Measurements from ENCODE around the gene FILIP1L. TPM values are rescaled to one million over a fixed set of nuclear protein-coding genes. Genes with fewer than 3 reads are reported as not detected.
A peak's percentile ranks its signal among the peaks of the same experiment; 100 is the strongest.
"Not testable (repeated sequence)": the region's sequence is repeated elsewhere in the genome, so short reads cannot be mapped to it uniquely, and the experiment has no call there.

Gene FILIP1L
- polyA plus RNA-seq, 1 donor (not counting 4 experiments of a cell fraction or from before 2014, with no cell fraction given), result 14.7 TPM

GRCh38 chr3:99843590-99844258 lies 270.6 kb downstream of the FILIP1L start:
- Histone ChIP-seq H3K9ac (ENCODE audit: control insufficient read depth, extremely low read depth, insufficient read depth, low read length) (no peak overlapping the region), H4K20me1 (ENCODE audit: control insufficient read depth, extremely low read depth, insufficient read depth, low read length) (no peaks in the 10 kb centered on the region), H3K4me3 (ENCODE audit: control insufficient read depth in 2 of 3, extremely low read depth in 1 of 3, insufficient read depth in 2 of 3, low read depth in 1 of 3, low read length in 3 of 3) (no peak overlapping the region), H3K36me3 (ENCODE audit: control insufficient read depth in 2 of 2, extremely low read depth in 1 of 2, insufficient read depth in 2 of 2, low read length in 2 of 2) (peaks cover 0 to 2% of the 10 kb centered on the region in 2 experiments), H3K9me1 (ENCODE audit: control insufficient read depth, extremely low read depth, insufficient read depth, low read length) (no peaks in the 10 kb centered on the region), H3K27ac (ENCODE audit: control insufficient read depth, insufficient read depth, low read length) (no peak overlapping the region), H3K27me3 (ENCODE audit: control insufficient read depth, extremely low read depth, insufficient read depth, low read length) (no peaks in the 10 kb centered on the region), H3K79me2 (ENCODE audit: control insufficient read depth, insufficient read depth, low read length) (peaks cover 21% of the 10 kb centered on the region), H3K4me1 (ENCODE audit: control insufficient read depth, extremely low read depth, insufficient read depth, low read length) (peaks cover 10% of the 10 kb centered on the region), H2AFZ (ENCODE audit: control insufficient read depth, low read length) (no peak overlapping the region), H3K4me2 (ENCODE audit: control insufficient read depth, extremely low read depth, insufficient read depth, low read depth, low read length) (no peak overlapping the region), H3K9me3 (ENCODE audit: control insufficient read depth, low read depth, low read length) (no peaks in the 10 kb centered on the region)
- DNase-seq (ENCODE audit: low read depth, low spot score) (no peak), FAIRE-seq (no peak)
- no peak for TF ChIP-seq EZH2 (IDR thresholded peaks at IDR 0.05; ENCODE audit: low read length)
- no peak for TF ChIP-seq CTCF (optimal IDR thresholded peaks at IDR 0.05 in 1 of 3, IDR thresholded peaks at IDR 0.05 in 1 of 3, conservative IDR thresholded peaks at IDR 0.05 in 1 of 3; ENCODE audit: extremely low read depth in 1 of 3, insufficient read depth in 2 of 3, low read length in 3 of 3)
- dilution Hi-C loops (cut with MboI; ENCODE audit: extremely low pct_ligation_motif_present, low sequenced_read_pairs), result no loop called here

GRCh38 chr3:99842826-99843589 lies 271.3 kb downstream of the FILIP1L start:
- Histone ChIP-seq H4K20me1 (ENCODE audit: control insufficient read depth, extremely low read depth, insufficient read depth, low read length) (no peaks in the 10 kb centered on the region), H3K27ac (ENCODE audit: control insufficient read depth, insufficient read depth, low read length) (no peak overlapping the region), H2AFZ (ENCODE audit: control insufficient read depth, low read length) (no peak overlapping the region), H3K9me1 (ENCODE audit: control insufficient read depth, extremely low read depth, insufficient read depth, low read length) (no peaks in the 10 kb centered on the region), H3K9ac (ENCODE audit: control insufficient read depth, extremely low read depth, insufficient read depth, low read length) (no peak overlapping the region), H3K79me2 (ENCODE audit: control insufficient read depth, insufficient read depth, low read length) (peaks cover 14% of the 10 kb centered on the region), H3K4me2 (ENCODE audit: control insufficient read depth, extremely low read depth, insufficient read depth, low read depth, low read length) (no peak overlapping the region), H3K4me1 (ENCODE audit: control insufficient read depth, extremely low read depth, insufficient read depth, low read length) (peaks cover 10% of the 10 kb centered on the region), H3K27me3 (ENCODE audit: control insufficient read depth, extremely low read depth, insufficient read depth, low read length) (no peaks in the 10 kb centered on the region), H3K9me3 (ENCODE audit: control insufficient read depth, low read depth, low read length) (no peaks in the 10 kb centered on the region), H3K36me3 (ENCODE audit: control insufficient read depth in 2 of 2, extremely low read depth in 1 of 2, insufficient read depth in 2 of 2, low read length in 2 of 2) (no peaks in the 10 kb centered on the region), H3K4me3 (ENCODE audit: control insufficient read depth in 2 of 3, extremely low read depth in 1 of 3, insufficient read depth in 2 of 3, low read depth in 1 of 3, low read length in 3 of 3) (no peak overlapping the region)
- DNase-seq (ENCODE audit: low read depth, low spot score) (no peak), FAIRE-seq (peak; percentile 26)
- dilution Hi-C loops (cut with MboI; ENCODE audit: extremely low pct_ligation_motif_present, low sequenced_read_pairs), result no loop called here
- TF ChIP-seq EZH2 (IDR thresholded peaks at IDR 0.05; ENCODE audit: low read length) (no peak), CTCF (optimal IDR thresholded peaks at IDR 0.05 in 1 of 3, IDR thresholded peaks at IDR 0.05 in 1 of 3, conservative IDR thresholded peaks at IDR 0.05 in 1 of 3; ENCODE audit: extremely low read depth in 1 of 3, insufficient read depth in 2 of 3, low read length in 3 of 3) (peak in 2 of 3 experiments; percentile 35 to 51)

GRCh38 chr3:99841949-99842348 lies 272.4 kb downstream of the FILIP1L start:
- H3K9me1 ChIP-seq (ENCODE audit: control insufficient read depth, extremely low read depth, insufficient read depth, low read length); H3K4me2 ChIP-seq (ENCODE audit: control insufficient read depth, extremely low read depth, insufficient read depth, low read depth, low read length); H3K9me3 ChIP-seq (ENCODE audit: control insufficient read depth, low read depth, low read length); H3K4me3 ChIP-seq (ENCODE audit: control insufficient read depth in 2 of 3, extremely low read depth in 1 of 3, insufficient read depth in 2 of 3, low read depth in 1 of 3, low read length in 3 of 3); DNase-seq (ENCODE audit: low read depth, low spot score); dilution Hi-C loops (cut with MboI; ENCODE audit: extremely low pct_ligation_motif_present, low sequenced_read_pairs); H2AFZ ChIP-seq (ENCODE audit: control insufficient read depth, low read length); H3K9ac ChIP-seq (ENCODE audit: control insufficient read depth, extremely low read depth, insufficient read depth, low read length); H3K27me3 ChIP-seq (ENCODE audit: control insufficient read depth, extremely low read depth, insufficient read depth, low read length); FAIRE-seq; H3K4me1 ChIP-seq (ENCODE audit: control insufficient read depth, extremely low read depth, insufficient read depth, low read length); H3K36me3 ChIP-seq (ENCODE audit: control insufficient read depth in 2 of 2, extremely low read depth in 1 of 2, insufficient read depth in 2 of 2, low read length in 2 of 2); H3K27ac ChIP-seq (ENCODE audit: control insufficient read depth, insufficient read depth, low read length); H4K20me1 ChIP-seq (ENCODE audit: control insufficient read depth, extremely low read depth, insufficient read depth, low read length): not testable (repeated sequence)
- peaks cover 10% of the 10 kb centered on the region for H3K79me2 ChIP-seq (ENCODE audit: control insufficient read depth, insufficient read depth, low read length)

All from keratinocyte (primary cell).